HG03139 (cell line): Measurements from ENCODE around the gene SMG7.

Experiments
- ATAC-seq: cut with Tn5 transposase; IDR thresholded peaks from one replicate; pipeline ENCODE4 v1.9.1; 2021; ENCODE audit not compliant: unreplicated experiment

Gene SMG7

DNA sequence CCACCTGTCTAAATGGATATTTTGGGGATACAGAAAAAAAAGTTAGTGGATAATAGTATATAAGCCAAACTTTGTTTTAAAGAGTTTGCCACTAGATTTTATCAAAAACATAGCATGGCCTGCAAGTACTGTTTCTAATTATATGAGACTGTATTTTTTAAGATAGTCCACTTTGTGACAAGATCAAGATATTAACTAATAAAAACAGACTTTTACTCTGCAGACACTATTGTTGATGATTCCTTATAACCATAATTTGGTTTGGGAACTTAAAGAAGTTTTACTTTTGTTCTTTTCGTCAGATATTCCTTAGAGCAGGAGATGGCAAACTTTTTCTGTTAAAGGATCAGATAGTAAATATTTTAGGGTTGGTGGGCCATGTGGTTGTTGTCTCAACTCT lies 36.4 kb downstream of the SMG7 start:
- no peak for ATAC-seq

DNA sequence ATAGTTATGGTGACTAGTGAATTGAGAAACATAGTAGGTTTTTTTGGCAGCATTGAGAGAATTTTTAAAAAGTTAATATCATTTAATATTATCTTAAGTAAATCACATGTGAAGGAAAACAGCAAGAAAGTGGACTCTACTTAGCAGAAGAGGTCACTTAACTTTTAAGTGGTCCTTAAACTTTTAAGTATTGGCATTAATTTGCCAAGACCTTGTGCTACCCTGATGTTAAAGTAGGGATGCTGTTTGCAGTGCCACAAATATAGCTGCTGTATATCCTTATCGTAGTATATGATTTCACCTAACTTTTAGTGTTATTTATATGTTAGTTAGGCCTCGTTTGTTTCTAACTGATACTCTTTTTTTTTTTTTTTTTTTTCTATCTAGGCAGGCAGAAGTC lies 40.2 kb downstream of the SMG7 start:
- ATAC-seq, result no peak

DNA sequence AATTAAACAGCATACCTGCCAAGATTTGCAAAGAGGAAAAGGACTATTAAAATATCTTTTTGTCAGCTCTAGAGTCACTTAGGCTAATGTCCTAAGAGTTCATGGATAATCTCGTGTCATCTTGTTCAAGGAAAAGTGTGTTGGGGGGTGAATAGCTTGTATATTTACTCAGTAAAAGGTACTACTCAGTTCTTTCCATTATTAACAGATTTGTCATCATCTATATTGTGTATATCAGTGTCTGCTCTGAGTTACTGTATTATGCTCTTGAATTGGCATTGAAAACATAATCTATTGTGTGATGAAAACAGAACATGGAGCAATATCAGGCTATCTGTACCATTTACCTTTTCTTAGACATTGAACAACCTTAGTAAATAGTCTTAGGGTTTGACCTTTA lies 41.9 kb downstream of the SMG7 start:
- ATAC-seq, result no peak

DNA sequence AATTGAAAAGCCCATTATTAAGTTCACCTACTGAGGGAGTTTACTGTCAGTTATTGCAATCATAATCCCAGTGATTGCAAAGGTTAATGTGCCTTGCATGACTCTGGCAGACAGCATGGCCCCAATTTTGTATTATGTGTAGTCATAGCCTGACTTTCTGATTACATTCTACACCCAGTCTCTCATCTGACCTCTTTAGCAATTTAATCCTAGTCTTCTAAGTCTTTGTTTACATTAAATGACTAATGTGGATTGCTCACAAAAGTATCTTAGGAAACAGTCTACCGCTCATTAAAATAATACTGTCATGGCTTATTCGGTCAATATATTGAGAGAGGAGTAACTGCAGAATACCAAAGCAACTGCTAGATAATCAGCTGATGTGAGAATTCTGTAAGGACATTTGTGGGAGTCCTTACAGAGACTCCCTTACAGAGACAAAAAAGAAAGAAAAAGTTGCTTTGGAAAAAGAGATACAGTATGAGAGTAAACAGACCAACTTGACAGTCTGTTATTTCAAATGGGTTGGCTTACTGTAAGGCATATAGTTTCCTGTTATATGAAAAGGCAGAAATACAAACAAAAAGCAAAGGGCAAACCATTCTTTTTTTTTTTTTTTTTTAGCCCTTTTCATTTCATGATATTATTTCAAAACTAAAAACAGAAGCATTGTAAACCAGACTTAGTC lies 42.8 kb downstream of the SMG7 start:
- no peak for ATAC-seq

DNA sequence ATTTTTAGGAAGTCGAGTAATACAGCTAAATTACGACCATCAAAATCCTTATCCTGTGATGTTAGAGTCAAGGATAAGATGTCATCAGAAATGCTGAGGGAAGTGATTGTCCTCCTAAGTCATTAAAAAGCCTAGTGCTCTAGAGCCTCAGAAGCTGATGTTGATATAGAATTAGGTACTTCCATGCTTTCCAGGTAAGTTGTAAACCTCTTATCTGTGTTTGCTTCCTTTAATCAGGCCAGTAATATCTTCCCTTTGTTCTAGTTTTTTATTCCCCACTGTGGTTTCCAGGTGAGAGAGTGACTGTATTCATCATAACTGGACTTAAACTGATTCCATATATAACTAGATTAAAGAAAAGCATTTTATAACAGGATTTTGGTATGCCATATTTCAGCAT lies 44.4 kb downstream of the SMG7 start:
- no peak for ATAC-seq

DNA sequence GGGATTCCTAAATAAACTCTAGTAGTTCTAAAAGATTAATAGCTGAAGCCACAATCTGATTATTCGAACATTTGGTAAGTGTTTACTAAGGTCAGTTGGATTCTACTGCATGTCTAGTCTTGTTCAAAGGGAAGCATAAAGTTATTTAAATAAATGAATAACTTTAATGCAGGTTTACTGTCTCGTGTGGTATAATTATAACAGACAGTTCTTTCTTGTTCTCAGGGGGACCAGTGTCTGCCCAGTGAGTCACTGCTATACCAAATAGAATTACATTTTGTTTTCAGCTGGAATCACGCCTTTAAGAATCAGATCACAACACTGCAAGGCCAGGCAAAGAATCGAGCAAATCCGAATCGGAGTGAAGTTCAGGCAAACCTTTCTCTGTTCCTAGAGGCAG lies 45.1 kb downstream of the SMG7 start:
- no peak for ATAC-seq

DNA sequence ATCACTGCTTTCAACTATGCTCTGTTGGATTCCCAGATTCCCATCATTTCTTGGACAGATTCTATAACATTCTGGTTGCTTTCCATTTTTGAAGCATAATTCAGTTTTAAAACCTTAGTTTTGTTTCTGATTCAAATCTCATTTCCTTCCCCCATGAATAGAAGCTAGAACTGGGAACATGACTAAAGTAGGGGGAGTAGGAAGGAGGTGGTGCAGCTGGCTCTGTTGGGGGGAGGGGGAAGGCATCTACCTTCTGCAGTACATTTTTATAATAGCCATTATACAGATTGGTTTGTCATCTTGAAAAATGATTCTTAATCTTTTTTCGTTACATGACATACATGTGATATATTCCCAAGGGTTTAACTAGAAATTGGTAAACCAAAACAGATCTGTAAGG lies 48.1 kb downstream of the SMG7 start:
- no peak for ATAC-seq

DNA sequence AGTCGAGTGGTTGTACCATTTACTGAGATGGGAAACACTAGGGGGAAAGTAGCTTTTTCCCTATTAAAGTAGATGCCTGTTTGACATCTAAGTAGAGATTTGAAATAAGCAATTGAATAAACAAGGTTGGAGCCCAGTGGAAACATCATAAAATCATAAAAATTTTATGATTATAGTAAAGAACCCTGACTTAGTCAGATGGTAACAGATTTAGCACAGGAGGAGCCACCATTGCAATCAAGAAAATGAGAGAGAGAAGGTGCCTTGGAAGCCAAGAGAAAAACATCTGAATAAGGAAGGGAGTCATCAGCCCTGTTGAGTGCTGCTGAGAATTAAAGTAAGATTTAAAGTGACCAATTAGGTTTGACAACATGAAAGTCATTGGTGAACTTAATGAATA lies 49.8 kb downstream of the SMG7 start:
- ATAC-seq, result no peak

DNA sequence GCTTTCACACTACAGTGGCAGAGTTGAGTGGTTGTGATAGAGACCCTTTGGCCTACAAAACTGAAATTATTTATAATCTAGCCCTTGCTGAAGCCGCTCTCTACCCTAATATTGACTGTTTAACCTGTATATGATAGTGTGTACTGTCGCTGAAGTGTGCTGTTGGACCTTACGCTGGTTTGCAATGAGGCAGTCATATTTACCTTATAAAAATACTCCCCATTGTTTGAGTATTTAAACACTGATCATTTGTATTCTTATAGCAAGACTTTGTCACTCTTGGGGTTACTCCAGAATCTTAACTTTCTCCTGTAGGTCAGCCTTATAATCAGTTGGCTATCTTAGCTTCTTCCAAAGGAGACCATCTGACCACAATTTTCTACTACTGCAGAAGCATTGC lies 56.3 kb downstream of the SMG7 start:
- ATAC-seq, result no peak

DNA sequence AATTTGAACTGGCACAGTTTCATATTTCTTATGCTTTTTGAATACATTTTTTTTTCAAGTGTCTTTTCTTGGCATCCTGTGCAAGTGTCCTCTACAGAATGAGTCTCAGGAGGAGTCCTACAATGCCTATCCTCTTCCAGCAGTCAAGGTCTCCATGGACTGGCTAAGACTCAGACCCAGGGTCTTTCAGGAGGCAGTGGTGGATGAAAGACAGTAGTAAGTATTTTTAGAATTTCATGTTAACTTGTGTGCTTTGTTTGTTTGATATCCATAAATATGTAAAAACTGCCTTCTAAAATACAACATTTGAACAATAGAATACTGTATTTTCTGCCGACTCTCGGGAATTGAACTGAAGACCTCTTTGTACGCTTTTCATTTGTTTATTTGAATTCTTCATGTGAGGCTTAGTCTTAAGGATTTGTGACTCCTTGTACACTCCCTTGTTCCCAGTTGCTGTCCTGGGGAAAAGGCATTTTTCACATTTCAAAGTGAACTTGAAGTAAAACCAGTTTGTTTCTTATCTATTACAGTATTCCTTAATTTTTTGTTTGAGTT lies 61.4 kb downstream of the SMG7 start:
- no peak for ATAC-seq

DNA sequence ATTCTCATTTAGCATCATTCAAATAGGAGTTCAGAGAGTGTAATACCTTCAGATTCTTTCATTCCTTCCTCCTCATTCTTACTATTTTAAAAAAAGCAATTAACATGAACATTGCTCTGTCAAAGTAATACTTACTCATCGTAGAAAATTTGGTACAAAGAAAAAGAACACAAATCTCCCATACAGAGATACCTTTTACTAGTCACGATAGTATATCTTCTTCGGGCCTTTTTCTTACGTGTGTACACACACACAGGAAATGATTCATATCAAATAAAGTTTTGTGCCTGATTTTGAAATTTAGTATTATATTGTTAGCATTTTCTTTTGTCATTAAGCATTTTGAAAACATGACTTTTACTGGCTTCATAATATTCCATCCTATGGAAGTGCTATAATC lies 65.1 kb downstream of the SMG7 start:
- ATAC-seq, result no peak

DNA sequence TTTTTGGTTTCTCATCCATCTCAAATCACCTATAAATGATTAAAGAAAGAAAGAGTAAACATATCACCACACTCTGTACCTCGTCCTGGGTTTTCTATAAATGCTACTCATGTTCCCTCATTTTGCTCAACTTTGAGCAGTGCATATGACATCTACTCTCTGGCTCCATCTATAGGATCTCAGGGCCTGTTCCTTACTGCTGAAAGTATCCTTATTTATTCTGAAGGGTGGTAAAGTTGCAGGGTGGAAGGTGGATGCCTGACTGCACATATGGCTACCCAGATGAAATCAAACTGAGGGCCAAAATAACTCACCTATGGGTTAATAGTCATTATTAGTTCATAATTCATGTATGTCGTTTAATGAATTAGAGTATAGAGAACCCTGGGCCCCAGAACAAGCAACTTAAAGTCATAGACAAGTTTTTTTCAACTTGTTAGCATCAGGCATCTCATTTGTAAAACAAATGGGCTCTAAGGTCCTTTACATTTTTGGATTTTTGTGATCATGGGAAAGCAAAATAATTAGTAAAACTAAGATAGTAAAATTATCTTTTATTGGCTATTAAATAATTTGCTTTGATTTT lies 71.4 kb downstream of the SMG7 start:
- peak; percentile 60 for ATAC-seq

DNA sequence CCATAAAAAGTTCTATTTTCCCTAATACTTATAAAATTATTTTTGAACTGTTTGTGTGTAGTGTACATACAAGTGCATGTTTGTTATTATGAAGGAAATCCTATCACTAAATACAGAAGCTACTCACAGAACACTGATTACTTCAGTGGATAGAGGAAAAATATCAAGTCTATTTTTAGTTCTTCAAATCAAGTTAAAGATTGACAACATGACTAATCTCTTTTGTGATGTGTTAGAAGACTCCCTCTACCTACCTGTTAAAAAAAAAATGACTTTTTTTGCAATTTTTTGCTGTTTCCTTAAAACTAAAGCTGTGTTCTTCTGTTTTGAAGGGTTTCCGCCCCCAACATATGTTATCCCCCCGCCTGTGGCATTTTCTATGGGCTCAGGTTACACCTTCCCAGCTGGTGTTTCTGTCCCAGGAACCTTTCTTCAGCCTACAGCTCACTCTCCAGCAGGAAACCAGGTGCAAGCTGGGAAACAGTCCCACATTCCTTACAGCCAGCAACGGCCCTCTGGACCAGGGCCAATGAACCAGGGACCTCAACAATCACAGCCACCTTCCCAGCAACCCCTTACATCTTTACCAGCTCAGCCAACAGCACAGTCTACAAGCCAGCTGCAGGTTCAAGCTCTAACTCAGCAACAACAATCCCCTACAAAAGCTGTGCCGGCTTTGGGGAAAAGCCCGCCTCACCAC lies 72.4 kb downstream of the SMG7 start:
- ATAC-seq, result no peak

DNA sequence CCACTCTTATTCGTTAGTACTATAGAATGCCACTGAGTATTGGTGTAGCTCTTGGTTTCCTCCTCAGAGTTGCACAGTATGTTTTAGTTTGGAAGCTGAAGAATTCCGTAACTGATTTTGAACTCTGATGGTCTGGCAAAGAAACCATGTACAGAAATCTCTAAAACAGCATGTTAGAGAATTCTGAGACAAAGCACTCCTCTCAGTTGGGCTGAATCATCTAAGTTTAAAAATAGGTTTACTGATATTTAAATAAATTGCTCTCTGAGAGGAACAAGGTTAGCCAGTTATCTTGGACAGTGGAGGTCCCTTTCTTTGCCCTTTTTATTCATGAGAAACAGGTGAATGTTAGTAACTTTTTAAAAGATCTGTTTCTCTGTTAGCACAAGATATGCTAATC lies 74.1 kb downstream of the SMG7 start:
- no peak for ATAC-seq

DNA sequence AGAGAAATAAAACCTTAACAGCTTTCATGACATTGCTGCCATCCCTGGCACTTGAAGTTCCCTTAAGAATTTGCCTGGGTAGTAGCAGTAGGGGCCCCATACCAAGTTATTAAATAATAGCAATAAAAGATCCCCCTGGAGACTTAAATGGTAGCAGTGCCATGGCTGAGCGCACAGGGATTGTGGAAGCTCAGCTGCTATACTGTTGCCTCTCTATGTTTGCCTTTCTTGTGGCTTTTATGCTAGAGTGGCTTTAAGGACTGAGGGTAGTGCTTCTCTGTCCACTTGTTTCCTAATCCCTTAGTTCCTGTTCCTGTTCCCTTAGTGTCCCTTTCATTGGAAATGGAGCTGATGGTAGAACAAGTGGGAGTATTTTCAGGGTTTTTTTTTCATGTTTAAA lies 75.8 kb downstream of the SMG7 start:
- ATAC-seq, result no peak

DNA sequence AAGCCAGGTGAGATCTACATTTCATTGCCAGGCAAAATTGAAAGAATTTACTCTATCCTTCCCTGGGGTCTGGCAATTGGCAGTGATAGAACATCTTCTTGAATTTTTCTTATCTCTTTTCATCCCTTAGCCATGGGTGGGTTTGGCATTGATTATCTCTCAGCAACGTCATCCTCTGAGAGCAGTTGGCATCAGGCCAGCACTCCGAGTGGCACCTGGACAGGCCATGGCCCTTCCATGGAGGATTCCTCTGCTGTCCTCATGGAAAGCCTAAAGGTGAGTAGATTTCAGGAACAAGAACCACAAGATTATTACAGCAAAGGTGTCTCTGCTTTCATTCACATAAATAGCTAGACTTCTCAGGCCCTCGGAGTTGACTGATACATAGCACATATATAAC lies 78.6 kb downstream of the SMG7 start:
- no peak for ATAC-seq

DNA sequence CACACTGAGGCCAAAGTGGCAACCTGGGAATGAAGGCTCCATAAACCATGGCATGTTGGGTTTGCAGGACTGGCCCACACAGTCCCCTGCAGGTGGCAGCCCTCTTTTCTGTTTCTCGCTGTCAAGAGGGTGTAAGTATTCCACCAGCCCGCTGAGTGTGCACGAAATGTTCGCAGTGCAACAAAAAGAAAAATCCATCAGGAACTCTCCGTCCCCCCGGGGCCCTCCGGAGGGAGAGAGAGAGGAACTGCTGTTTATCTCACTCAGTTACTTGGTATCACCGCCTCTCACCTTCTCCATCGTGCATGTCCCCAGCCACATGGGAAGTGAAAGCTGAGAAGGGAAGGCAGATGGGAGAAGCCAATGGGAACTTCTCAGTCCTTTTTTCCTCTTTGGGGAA lies 79.6 kb downstream of the SMG7 start:
- no peak for ATAC-seq

DNA sequence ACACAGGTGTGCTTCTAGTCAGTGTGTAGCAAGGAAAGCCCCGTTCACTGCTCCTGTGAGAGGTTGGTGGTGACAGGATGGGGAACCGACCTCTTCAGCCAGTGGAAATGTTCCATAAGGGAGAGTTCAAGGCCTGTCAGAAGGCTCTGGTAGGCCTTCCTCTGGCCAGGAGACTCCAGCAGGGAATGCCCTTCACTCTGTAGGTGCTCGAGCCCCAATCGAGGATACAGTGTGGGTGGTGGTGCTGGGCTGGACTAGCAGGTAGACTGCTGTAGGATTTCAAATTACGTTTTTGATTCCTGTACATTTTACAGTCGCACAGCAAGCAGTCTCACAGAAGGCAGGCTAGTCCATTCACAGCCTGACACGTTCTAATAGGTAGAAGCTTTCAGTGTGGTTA lies 80.1 kb downstream of the SMG7 start:
- ATAC-seq, result no peak

DNA sequence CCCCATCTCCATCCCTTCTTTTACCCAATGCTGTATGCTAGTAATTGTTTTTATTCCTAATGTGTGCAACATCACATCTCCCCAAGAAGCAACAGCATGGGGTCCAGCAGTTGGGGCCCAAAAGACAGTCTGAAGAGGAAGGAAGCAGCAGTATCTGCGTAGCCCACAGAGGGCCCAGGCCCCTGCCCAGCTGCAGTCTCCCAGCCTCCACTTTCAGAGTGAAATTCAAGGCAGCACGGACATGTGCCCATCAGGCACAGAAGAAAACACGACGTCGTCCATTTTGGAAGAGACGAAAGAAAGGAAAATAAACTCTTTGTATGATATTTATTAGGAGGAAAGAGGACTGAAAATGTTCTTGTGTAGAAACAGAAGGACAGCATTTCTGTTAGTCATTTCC lies 80.6 kb downstream of the SMG7 start:
- no peak for ATAC-seq

DNA sequence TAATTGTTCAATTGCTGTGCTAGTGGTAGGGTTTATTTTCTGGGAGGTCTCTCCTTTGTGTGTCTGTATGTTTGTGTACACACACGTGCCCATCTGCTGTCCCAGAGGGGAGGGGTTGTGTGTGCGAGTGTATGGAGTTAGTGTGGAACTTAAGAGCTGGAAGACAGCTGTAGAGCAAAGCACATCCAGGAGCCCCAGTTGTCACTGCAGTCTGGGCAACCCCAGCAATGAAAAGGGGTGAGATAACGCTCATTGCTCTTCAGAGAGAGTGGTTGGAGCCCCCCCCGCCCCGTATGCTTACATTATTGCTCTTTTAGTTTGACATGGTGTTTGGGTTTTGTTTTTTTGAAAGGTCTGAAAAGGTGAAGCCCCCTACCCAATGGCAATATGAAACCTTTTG lies 81.0 kb downstream of the SMG7 start:
- no peak for ATAC-seq

DNA sequence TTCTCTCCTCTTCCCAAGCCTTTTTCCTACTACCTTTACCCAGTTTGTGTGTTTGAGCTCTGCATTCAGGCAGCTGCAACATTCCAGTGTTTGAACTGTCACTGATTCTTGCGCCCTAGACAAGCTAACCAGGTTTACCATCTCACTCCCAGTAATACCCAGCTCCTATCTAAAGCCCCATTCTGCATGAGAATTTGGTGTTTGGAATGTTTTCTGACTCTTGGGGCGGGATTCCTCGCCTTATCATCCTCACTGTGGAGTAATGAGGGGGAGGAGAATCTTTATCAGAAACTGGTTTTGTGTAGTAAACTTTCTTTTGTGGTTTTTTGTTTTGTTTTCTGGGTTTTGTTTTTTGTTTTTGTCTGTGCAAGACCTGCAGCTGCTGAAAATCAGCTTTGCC lies 81.5 kb downstream of the SMG7 start:
- no peak for ATAC-seq

DNA sequence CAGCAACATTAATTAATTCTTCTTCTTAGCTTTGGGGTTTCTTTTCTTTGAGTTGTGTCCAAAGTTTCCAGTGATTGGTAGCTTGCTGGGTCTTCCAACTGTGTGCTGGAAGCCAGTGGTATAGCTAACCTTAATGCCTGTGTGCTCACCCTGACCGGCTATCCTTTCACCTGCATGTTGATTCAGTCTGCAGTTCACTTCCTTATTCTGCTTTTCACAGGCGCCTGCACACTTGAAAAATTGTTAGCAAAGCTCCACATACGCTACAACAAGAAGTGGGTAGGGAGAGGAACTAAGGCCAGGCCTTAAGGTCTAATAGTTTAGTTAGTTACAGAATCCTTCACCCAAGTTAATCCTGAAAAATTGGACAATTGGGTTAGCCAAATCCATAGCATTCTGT lies 82.3 kb downstream of the SMG7 start:
- no peak for ATAC-seq
